Measurements from ENCODE around the gene GALC. TPM values are rescaled to one million over a fixed set of nuclear protein-coding genes. Genes with fewer than 3 reads are reported as not detected.
A peak's percentile ranks its signal among the peaks of the same experiment; 100 is the strongest.

The GALC gene
- polyA plus RNA-seq, 1 donor from 2014 or later = 42.6 TPM

DNA sequence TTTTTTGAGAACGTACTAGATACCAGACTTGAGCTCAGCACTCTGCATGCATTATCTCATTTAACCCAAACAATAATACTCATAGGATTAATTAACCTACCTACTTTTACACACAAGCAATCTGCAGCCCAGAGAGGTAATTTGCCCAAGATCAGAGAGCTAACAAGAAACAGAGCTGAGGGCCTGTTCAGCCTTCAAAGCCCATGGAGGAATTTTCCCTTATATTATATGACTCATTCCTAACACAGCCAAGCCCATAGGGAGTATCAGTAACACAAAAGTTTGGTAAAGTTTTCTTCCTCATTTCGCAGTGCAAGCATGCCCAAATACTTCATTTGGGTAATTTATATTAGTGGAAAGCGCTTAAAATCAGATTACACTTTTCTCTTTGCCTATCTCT, 94.7 kb downstream of the GALC start:
- no peaks in the 10 kb centered on the region for H3F3A ChIP-seq (ENCODE audit: insufficient read depth, low read length, poor library complexity, severe bottlenecking)
- H3K36me3 ChIP-seq (ENCODE audit: insufficient read depth, low read length) = no peaks in the 10 kb centered on the region
- H3K27me3 ChIP-seq (ENCODE audit: insufficient read depth, low read depth, low read length) = no peaks in the 10 kb centered on the region
- no peaks in the 10 kb centered on the region for H3K79me2 ChIP-seq (replicated peaks; ENCODE audit: insufficient read depth, low read length)
- no peak for TF ChIP-seq MXI1 (conservative IDR thresholded peaks at IDR 0.05; ENCODE audit: poor library complexity, severe bottlenecking)
- TF ChIP-seq RAD21 (conservative IDR thresholded peaks at IDR 0.05) = no peak
- TF ChIP-seq TAF1 (IDR thresholded peaks at IDR 0.05; ENCODE audit: low read depth) = no peak
- TF ChIP-seq, protein P1, sequence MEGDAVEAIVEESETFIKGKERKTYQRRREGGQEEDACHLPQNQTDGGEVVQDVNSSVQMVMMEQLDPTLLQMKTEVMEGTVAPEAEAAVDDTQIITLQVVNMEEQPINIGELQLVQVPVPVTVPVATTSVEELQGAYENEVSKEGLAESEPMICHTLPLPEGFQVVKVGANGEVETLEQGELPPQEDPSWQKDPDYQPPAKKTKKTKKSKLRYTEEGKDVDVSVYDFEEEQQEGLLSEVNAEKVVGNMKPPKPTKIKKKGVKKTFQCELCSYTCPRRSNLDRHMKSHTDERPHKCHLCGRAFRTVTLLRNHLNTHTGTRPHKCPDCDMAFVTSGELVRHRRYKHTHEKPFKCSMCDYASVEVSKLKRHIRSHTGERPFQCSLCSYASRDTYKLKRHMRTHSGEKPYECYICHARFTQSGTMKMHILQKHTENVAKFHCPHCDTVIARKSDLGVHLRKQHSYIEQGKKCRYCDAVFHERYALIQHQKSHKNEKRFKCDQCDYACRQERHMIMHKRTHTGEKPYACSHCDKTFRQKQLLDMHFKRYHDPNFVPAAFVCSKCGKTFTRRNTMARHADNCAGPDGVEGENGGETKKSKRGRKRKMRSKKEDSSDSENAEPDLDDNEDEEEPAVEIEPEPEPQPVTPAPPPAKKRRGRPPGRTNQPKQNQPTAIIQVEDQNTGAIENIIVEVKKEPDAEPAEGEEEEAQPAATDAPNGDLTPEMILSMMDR (IDR thresholded peaks at IDR 0.05; ENCODE audit: poor library complexity, severe bottlenecking) = no peak
- TF ChIP-seq POLR2AphosphoS5 (IDR thresholded peaks at IDR 0.05) = no peak
- TF ChIP-seq, protein P2, sequence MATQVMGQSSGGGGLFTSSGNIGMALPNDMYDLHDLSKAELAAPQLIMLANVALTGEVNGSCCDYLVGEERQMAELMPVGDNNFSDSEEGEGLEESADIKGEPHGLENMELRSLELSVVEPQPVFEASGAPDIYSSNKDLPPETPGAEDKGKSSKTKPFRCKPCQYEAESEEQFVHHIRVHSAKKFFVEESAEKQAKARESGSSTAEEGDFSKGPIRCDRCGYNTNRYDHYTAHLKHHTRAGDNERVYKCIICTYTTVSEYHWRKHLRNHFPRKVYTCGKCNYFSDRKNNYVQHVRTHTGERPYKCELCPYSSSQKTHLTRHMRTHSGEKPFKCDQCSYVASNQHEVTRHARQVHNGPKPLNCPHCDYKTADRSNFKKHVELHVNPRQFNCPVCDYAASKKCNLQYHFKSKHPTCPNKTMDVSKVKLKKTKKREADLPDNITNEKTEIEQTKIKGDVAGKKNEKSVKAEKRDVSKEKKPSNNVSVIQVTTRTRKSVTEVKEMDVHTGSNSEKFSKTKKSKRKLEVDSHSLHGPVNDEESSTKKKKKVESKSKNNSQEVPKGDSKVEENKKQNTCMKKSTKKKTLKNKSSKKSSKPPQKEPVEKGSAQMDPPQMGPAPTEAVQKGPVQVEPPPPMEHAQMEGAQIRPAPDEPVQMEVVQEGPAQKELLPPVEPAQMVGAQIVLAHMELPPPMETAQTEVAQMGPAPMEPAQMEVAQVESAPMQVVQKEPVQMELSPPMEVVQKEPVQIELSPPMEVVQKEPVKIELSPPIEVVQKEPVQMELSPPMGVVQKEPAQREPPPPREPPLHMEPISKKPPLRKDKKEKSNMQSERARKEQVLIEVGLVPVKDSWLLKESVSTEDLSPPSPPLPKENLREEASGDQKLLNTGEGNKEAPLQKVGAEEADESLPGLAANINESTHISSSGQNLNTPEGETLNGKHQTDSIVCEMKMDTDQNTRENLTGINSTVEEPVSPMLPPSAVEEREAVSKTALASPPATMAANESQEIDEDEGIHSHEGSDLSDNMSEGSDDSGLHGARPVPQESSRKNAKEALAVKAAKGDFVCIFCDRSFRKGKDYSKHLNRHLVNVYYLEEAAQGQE (IDR thresholded peaks at IDR 0.05; ENCODE audit: borderline replicate concordance) = no peak
- TF ChIP-seq SMC3 (conservative IDR thresholded peaks at IDR 0.05; ENCODE audit: poor library complexity) = no peak
- TF ChIP-seq EZH2 (IDR thresholded peaks at IDR 0.05; ENCODE audit: borderline replicate concordance, insufficient read depth, low read length, poor library complexity, severe bottlenecking) = no peak
- TF ChIP-seq EP300 (conservative IDR thresholded peaks at IDR 0.05; ENCODE audit: poor library complexity, severe bottlenecking) = no peak
- H3K9me3 ChIP-seq (ENCODE audit: low read length) = peaks cover 4% of the 10 kb centered on the region
- H3K4me2 ChIP-seq (ENCODE audit: low read length) = no peak overlapping the region
- no peak overlapping the region for H2AFZ ChIP-seq (ENCODE audit: low read depth, low read length)
- no peaks in the 10 kb centered on the region for H3K9me2 ChIP-seq (ENCODE audit: insufficient read depth, low read length)
- H3K4me3 ChIP-seq (ENCODE audit: low read length) = no peak overlapping the region
- H4K20me1 ChIP-seq (ENCODE audit: insufficient read depth) = no peaks in the 10 kb centered on the region
- H3K9ac ChIP-seq (ENCODE audit: low read length) = no peak overlapping the region
- H3K27ac ChIP-seq (ENCODE audit: low read length) = no peak overlapping the region

DNA sequence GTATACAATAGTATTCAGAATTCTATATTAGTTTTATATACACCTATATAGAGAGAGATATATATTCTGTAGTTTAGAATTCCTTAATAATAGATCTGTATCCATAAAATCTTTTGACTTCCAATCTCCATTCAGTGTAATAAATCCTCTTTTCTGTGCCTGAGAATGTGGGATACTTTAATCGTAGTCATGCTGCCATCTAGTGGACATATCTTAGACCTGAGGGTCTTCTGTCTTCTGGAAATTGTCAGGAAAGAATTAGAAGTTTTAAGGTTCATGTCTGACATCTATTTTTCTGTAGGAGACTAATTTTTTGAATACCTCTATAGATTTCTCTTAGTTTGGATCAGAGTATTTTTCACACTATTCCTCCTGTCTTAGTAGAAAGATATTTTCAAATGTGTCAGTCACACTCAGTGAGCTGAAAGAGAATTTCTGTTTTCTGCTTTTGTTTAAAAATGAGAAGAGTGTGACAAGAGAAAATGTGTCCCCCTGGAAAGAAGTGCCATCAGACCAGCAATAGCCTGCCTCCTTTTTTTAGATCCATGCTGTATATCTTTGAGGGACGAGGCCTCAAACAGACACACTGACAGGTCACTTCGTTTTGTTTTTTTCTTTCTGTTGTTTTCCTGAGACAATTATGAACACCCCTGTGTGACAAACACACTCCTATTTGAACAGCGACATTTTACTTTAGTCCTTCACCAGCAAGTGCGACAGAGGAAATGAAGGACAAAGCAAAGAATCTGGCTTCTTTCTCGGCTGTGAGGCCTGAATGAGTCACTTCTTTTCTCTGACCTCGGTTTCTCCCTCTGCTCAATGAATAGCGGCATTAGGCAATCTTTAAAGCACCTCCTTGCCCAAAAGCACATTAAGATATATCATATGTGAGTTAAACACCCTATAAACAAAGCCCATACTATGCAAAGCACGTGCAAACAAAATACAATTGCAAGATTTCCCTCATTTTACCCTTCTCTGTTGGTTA, 96.3 kb downstream of the GALC start:
- Histone ChIP-seq H3K9ac (ENCODE audit: low read length) (no peak overlapping the region), H3K9me2 (ENCODE audit: insufficient read depth, low read length) (no peaks in the 10 kb centered on the region), H3K36me3 (ENCODE audit: insufficient read depth, low read length) (no peaks in the 10 kb centered on the region), H3K9me3 (ENCODE audit: low read length) (peaks cover under 1% of the 10 kb centered on the region), H4K20me1 (ENCODE audit: insufficient read depth) (no peaks in the 10 kb centered on the region), H3K27me3 (ENCODE audit: insufficient read depth, low read depth, low read length) (no peaks in the 10 kb centered on the region), H3K27ac (ENCODE audit: low read length) (no peak overlapping the region), H3K79me2 (replicated peaks; ENCODE audit: insufficient read depth, low read length) (no peaks in the 10 kb centered on the region), H3K4me3 (ENCODE audit: low read length) (no peak overlapping the region), H3K4me2 (ENCODE audit: low read length) (no peak overlapping the region), H2AFZ (ENCODE audit: low read depth, low read length) (no peak overlapping the region), H3F3A (ENCODE audit: insufficient read depth, low read length, poor library complexity, severe bottlenecking) (no peaks in the 10 kb centered on the region)
- no peak for TF ChIP-seq POLR2AphosphoS5 (IDR thresholded peaks at IDR 0.05)
- TF ChIP-seq, protein P2 (IDR thresholded peaks at IDR 0.05; ENCODE audit: borderline replicate concordance) = no peak
- TF ChIP-seq MXI1 (conservative IDR thresholded peaks at IDR 0.05; ENCODE audit: poor library complexity, severe bottlenecking) = no peak
- peak; percentile 93 for TF ChIP-seq RAD21 (conservative IDR thresholded peaks at IDR 0.05)
- TF ChIP-seq, protein P1 (IDR thresholded peaks at IDR 0.05; ENCODE audit: poor library complexity, severe bottlenecking) = peak; percentile 83
- TF ChIP-seq EP300 (conservative IDR thresholded peaks at IDR 0.05; ENCODE audit: poor library complexity, severe bottlenecking) = no peak
- TF ChIP-seq TAF1 (IDR thresholded peaks at IDR 0.05; ENCODE audit: low read depth) = no peak
- peak; percentile 84 for TF ChIP-seq SMC3 (conservative IDR thresholded peaks at IDR 0.05; ENCODE audit: poor library complexity)
